GM12875 (cell line): Measurements from ENCODE around the gene IGSF3.

Experiments used
- H3K4me3 ChIP-seq: one replicate; pipeline ENCODE4 v1.5.1; 2011; ENCODE audit warnings: low read depth, low read length, control low read depth
- TF ChIP-seq, protein P1 (sequence below): IDR thresholded peaks from 2 replicates; pipeline ENCODE4 v1.5.1; 2011; ENCODE audit warnings: low read depth, mild to moderate bottlenecking, control low read depth, inconsistent platforms, low read length, moderate library complexity, borderline replicate concordance; ENCODE audit not compliant: insufficient read depth

IGSF3 gene

DNA sequence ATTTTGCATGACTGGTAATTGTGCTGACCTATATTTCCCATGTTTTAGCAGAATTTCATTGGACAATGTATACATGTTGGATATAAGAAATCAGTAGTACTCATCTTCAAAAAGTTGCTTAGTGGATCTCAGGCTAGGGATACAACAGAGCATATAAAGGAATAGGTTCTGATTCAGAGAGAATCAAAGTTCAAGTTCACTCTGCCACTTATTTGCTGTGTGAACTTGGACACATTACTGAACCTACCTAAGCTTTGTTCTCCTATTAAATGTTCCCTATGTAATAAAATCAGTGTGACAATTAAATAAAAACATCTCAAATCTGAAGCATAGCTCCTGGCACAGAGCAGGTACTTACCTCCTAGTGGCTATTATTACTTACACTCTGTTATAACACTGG is 106.0 kb downstream of the IGSF3 start:
- TF ChIP-seq, protein P1, sequence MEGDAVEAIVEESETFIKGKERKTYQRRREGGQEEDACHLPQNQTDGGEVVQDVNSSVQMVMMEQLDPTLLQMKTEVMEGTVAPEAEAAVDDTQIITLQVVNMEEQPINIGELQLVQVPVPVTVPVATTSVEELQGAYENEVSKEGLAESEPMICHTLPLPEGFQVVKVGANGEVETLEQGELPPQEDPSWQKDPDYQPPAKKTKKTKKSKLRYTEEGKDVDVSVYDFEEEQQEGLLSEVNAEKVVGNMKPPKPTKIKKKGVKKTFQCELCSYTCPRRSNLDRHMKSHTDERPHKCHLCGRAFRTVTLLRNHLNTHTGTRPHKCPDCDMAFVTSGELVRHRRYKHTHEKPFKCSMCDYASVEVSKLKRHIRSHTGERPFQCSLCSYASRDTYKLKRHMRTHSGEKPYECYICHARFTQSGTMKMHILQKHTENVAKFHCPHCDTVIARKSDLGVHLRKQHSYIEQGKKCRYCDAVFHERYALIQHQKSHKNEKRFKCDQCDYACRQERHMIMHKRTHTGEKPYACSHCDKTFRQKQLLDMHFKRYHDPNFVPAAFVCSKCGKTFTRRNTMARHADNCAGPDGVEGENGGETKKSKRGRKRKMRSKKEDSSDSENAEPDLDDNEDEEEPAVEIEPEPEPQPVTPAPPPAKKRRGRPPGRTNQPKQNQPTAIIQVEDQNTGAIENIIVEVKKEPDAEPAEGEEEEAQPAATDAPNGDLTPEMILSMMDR = no peak
- peak overlapping the region; percentile 12 for H3K4me3 ChIP-seq

DNA sequence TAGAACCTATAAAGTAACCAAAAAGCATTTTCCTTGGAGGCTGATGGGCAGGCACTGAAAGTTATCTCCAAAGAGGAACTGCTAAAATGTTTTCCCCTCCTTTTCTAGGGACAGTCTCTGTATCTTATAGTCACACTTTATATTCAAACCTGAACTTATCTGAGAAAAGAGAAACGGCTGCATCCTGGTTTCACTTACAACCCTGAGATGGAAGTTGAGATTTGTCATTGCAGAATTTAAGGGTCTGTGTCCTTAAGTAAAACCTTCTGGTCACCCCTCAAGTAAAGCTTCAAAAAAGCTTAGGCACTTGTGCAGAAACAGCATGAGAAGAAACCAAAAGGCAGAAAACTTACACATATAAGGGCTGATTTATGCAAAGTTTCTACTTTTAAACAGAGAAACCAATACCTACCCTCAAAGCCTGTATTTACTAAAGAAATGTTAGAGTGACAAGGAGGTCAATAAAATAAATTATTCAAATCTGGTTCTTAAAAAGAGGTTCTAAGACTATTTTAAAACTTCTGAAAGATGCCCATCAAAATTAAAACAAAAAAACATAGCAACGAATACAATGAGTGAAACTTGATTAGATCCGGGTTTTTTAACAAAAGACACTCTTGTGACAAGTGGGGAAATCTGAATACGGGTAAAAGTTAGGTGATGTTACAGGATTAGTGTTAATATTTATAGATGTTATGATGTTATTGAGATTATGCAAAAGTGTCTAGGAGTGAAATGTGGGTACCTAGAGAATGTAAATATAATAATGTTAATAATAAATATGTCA is 106.6 kb downstream of the IGSF3 start:
- H3K4me3 ChIP-seq = peak overlapping the region; percentile 6
- TF ChIP-seq, protein P1 = no peak

DNA sequence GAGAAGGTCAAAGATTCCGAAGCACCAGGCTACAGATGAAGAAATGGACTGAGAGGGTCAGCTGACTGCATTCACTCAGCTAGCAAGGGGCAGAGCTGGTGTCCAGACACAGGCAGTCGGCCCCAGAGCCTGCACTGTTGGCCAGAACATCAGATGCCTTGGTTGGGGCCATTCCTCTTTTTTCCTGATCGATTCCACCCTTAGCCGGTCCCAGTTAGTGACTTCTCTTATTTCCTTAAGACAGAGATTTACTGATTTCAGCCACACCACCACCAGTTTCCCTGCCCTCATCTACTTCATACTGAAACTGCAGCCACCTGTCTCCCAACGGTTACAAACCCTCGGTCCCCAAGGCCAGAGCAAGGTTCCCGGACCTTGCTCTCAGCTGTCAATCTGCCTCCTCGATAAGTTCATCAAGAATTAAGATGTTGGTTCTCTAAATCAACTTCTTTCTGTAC is 108.2 kb downstream of the IGSF3 start:
- H3K4me3 ChIP-seq = peak overlapping the region; percentile 43
- TF ChIP-seq, protein P1 = no peak

DNA sequence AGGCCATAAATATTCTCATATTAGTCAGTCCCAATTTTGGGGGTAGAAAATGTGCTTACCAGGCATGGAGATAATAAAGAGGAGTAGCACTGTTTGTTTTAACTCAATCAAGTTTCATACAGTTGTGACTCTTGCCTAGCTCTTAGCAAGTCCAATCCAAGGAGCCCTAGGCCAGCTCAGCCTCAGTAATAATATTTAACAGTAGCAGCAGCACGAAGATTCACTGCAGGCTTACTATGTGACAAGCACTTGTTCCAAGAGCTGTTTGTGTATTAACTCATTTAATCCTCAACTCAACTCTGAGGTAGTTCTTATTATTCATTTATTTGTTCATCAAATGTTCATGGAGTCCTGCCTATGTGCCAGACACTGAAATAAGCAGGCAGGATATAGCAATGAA is 109.0 kb downstream of the IGSF3 start:
- H3K4me3 ChIP-seq = no peak overlapping the region
- TF ChIP-seq, protein P1 = no peak

DNA sequence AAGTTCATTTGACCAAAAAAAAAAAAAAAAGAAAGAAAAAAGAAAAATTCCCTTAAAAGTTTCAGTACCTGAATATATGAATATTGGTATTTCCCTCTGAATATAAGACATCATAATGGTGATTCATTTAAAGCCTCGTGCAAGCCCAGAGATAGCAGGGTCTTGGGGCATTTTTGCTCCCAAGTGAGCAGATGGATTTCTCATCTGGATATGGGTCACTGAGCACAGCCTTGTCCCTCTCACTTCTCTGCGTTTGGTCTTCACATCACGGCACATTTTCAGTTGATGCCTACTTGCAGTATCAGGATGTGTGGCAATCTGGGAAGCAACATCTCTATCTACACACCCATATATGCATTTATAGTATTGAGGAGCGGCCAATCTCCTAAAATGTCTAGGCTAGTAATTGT is 109.4 kb downstream of the IGSF3 start:
- H3K4me3 ChIP-seq = no peak overlapping the region
- TF ChIP-seq, protein P1 = no peak

DNA sequence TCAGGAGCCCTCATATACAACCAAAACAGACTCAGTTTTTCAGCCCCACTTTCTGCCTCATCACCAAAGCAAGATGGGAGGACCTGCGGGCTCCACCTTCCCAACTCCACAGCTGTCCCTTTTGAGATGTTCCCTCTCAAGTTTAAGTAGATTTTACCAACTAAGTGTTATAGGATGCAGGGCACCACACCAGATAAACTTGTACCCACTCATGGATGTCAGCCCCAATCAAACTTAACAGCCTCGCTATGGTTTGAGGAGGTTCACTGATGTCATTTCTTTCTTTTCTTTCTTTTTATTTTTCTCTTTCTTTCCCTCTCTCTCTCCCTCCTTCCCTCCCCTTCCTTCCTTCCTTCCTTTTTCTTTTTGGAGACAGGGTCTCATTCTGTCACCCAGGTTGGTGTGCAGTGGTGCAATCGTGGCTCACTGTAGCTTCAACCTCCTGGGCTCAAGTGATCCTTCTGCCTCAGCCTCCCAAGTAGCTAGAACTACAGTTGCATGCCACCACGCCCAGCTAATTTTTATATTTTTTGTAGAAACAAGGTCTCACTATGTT is 110.1 kb downstream of the IGSF3 start:
- no peak overlapping the region for H3K4me3 ChIP-seq
- TF ChIP-seq, protein P1 = no peak
